Activated CD8-positive, alpha-beta memory T cell treated with anti-CD3 and anti-CD28 coated beads for 1 hour (primary cell): ENCODE measurements around the gene ITGB1.
A peak's percentile ranks its signal among the peaks of the same experiment; 100 is the strongest.
"Not testable (repeated sequence)": the region's sequence is repeated elsewhere in the genome, so short reads cannot be mapped to it uniquely, and the experiment has no call there.

ENCODE experiments used
- DNase-seq, 2 donors: peaks; one replicate each; pipeline ENCODE4 v3.0.0-alpha.2; 2020; ENCODE audit warnings: low read depth in 1 of 2; ENCODE audit errors: extremely low read depth in 1 of 2

ITGB1 gene

DNA sequence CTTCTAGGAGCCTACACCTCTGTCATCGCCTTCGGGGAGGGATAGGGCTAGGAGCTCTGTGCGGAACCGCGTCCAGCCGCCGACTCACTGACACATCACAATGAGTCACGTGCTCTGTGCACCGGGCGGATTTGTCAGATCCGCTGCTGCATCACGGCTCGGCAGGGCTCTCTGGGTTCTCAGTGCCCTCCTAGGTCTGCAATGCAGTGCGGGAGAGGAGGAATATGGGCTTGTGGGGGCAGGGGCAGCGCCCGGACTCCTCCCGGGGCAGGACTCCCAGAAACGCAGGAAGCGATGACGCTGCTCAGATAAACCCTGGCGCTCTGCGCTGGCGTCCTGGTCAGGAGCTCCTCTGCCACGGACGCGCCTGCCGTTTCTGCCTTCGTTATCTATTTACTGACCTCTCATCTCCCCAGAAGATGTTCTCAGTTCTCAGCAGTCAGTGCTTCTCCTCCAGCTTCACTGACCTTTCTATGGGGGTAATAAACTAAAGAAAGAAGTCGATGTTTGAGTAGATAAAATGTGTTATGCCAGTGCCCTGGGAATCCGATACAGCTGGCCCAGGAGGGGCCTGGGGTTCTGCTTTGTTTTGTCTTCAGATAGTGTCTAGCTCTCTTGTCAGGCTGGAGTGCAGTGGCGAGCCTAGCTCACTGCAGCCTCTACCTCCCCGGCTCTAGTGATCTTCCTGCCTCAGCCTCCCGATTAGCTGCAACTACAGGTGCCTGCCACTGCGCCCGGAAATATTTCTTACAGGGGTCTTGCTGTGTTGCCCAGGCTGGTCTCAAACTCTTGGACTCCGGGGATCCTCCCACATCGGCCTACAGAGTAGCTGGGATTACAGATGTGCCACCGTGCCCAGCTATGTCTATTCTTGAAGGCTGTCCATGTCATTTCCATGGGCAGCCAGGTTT is 22.8 kb upstream of the ITGB1 start:
- peak; percentile 67 to 69 for DNase-seq

GRCh38 chr10:32980242-32980557 is 22.2 kb upstream of the ITGB1 start:
- no peak for DNase-seq

GRCh38 chr10:32979719-32980118 is 21.7 kb upstream of the ITGB1 start:
- not testable (repeated sequence) for DNase-seq

DNA sequence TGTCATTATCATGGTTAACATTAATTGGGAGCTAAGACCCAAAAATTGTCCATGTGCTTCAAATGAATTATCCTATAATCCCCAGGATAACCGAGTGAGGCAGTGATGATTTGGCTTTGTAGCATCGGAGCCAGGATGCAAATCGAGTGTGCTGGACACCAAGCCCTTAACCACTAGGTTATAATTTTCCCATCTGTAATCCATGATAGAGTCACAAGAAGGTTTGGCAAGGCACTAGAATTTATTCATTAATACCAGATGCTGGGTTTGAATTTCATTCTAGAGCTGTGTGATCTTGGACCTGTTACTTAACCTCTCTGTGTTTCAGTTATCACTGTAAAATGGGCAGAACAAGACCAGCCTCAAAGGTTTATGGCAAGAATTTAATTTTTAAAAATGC is 21.0 kb upstream of the ITGB1 start:
- no peak for DNase-seq

DNA sequence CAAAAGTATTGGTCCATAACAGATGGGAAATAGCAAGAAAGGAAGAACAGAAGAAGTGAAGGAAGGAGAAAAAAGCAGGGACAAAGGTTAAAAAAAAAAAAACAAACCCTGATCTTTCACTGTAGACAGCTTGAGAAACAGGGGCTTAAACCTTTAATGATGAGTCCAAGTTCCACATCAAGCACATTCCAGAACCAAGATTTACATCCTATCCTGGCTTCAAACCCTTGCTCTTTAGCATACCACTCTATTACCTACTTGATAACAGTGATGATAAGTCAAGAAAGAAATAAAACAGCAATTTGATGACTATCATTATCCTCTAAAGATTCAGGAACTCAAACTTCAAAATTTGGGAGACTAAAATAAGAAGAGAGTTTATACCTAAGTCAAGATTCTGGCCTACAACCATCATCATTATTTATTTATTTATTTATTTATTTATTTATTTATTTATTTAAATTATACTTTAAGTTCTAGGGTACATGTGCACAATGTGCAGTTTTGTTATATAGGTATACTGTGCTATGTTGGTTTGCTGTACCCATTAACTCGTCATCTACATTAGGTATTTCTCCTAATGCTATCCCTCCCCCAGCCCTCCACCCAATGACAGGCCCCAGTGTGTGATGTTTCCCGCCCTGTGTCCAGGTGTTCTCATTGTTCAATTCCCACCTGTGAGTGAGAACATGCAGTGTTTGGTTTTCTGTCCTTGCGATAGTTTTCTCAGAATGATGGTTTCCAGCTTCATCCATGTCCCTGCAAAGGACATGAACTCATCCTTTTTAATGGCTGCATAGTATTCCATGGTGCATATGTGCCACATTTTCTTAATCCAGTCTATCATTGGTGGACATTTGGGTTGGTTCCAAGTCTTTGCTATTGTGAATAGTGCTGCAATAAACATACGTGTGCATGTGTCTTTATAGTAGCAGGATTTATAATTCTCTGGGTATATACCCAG is 20.1 kb upstream of the ITGB1 start:
- not testable (repeated sequence) for DNase-seq

DNA sequence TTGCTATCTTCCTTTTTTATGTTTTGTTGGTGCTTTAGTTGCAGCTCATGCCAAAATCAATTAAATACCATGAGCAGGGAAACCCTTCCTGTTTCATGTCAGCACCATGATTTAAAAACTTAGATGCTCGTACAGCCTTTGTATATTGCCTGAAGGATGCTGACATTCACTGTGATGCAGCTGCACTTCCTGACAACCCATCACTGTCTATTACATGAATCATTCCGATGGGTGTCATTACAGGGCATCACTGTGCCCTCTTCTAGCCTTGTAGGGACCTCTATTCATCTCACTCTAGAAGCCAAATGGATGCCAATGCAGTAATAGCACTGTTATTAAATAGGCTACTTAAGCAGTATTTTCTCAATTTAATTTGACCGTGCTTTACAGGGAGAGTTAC is 18.3 kb upstream of the ITGB1 start:
- DNase-seq, result no peak

GRCh38 chr10:32972929-32973328 is 14.9 kb upstream of the ITGB1 start:
- no peak for DNase-seq

GRCh38 chr10:32972460-32972859 is 14.4 kb upstream of the ITGB1 start:
- DNase-seq, result no peak

DNA sequence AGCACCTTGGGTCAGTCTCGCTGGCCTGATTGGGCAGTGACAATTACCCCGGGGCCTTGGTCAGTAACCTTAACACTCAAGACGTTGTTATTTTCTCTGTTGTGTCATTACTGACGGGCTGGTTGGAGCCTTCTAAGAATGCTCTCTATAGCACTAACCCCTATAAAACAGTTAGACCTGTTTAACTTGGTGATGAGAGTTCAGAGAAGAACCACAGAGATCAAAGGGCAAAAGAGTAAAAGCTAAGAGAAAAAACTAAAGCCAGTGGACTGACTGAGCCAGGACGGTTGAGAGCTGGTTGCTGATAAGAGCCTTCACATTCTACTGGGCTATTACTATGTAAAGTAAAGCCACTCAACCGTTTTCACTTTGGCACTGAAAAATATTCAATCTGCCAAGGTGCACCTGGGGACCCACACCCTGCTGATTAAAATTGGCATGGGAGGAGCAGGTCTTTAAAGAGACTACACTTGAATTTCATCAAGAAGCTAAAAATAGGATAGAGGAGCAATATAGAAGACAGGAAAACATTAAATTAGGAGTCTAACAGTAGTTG is 13.6 kb upstream of the ITGB1 start:
- no peak for DNase-seq

DNA sequence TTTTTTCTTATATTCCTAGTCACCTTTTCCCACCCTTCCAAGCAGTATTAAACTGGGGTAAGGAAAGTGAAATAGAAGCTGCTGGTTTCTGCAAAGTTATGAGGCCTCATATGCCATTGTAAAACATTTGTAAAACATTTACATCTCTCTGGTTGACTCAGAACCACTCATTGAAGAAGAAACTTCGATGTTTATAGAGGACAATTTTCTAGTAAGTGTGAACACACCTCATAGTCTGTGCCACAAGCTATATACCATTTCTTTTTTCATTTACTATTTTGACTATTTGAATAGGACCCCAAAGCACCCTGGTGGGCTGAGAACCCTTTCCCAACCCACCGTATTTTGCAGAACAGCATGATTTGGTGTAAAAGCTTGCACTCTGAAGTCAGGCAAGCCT is 12.9 kb upstream of the ITGB1 start:
- DNase-seq, result no peak

DNA sequence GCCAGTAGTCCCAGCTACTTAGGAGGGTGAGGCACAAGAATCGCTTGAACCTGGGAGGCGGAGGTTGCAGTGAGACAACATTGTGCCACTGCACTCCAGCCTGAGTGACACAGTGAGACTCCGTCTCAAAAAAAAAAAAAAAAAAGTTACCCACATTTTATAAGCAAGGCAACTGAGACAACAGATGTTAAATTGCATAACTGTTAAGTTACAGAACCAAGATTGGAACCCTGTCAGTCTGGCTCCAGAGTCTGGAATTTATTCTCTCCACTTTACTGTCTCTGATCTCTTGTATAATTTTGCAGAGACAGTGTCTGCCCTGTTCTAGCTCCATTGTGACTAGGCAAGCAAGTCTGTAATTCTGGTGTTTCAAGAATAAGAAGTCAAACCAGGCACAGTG is 6.2 kb upstream of the ITGB1 start:
- DNase-seq, result no peak

DNA sequence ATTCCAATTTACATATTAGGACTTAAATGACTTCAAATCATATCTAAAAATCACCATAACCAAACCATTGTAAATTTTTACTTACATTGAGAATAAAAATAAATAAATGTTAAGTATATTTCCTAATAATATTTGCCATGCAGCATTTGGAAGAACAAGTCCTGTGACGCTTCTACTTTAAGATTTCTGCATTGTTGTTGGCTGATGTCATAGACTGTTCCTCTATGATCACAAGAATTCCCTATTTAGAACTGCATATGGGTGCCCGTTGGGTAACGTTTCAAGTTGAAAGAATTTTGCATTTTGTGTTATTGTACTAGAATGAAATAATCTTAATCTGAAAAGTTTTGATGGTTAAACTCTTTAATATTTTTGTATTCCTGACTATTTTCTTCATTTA is 5.1 kb upstream of the ITGB1 start:
- DNase-seq, result no peak

- no peak for DNase-seq
Observed at GRCh38 chr10:32962521-32962920, 4.5 kb upstream of the ITGB1 start.

DNA sequence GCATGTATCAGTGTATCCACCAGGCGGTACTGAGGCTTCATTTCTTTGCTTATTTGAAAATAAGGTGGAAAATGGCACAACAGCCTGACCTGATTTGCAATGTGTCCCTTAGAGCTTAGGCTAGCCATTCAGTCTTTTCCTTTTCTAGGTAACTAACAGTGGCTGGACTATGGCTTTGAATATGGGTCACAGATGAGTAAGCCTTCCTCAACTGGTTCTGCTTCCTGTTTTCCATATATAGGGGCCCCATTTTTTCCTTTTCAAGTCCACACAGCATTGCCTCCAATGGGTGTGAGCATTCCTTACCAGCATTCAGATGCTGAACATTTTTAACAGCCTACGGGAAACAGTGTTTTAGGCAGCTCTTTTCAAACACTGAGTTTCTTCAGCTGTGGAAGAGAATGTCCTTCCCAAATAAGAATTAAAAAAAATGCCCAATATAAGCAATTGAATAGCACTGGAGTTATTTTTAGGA is 3.9 kb upstream of the ITGB1 start:
- no peak for DNase-seq

GRCh38 chr10:32961343-32961894 is 3.4 kb upstream of the ITGB1 start:
- DNase-seq, result no peak

DNA sequence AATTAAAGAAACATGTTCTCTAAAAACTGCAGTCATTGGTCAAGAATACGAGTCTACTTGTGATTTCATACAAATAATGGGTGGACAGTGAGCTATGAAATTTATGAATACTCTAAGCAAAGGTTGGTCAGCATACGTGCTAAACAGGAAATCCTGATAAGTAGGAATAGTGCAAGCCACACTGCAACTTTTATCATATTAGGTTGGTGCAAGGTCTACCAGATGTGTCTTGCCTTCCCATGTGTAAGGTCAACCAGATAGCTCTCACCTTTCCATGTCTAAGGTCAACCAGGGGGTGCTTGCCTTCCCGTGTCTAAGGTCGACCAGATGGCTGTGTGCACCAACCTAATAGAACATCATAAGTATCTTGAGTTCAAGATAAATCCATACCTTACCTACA is 2.0 kb upstream of the ITGB1 start:
- DNase-seq, result no peak

- DNase-seq, result no peak
Observed at GRCh38 chr10:32959006-32959920, 1.2 kb upstream of the ITGB1 start.

DNA sequence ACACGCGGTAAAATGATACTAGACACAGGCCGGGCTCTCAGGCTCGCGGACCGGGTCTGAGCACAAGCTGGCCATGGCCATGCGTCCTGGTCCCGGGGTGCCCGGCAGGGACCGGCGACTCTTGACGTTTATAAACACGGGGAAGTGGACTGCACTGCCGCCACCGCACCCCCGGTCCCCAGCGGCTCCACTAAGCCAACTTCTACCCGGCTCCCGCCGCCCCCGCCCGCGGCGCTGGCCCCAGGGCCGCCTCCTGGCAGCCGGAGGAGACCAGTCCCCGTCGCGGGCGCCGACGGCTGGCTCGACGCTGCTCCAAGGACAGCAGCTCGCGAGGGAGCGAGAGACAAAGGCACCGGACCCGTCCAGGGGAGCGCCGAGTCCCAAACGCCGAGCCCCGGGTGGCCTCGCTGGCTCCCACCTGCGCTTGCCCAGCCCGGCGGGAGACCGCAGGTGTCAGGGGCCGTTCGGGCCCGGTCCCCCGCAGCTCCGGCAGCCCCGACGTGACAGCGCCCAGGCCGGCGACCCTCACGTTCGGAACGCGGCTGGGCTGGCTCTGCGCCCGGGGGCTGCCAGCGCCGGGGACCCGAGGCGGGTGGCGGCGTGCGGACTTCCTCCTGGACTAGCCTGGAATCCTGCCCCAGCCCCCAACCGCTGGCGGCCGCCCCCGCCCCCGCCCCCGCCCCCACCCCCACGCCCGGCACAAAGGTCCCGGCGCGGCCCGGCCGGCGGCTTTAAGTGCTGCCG is 517 bp downstream of the ITGB1 start:
- DNase-seq, result peak in 1 of 2 donors; percentile 14
